Right lobe of liver (tissue), 6 donors: ENCODE measurements around the gene RCBTB2. TPM values are rescaled to one million over a fixed set of nuclear protein-coding genes. Genes with fewer than 3 reads are reported as not detected.
A peak's percentile ranks its signal among the peaks of the same experiment; 100 is the strongest.

ENCODE experiments used
- ATAC-seq, 4 donors: fragments of 200-7000 bp; cut with Tn5 transposase; one replicate each; pipeline ENCODE4 v1.9.1; 2020; ENCODE audit warnings: mild to moderate bottlenecking in 4 of 4, moderate library complexity in 4 of 4
- DNase-seq, 3 donors: peaks; one replicate each; pipeline ENCODE4 v3.0.0-alpha.2; 2020
- H3K27ac ChIP-seq, 3 donors: fragments of 200-600 bp; one replicate each; pipeline ENCODE4 v1.8.0; 2022
- H3K27me3 ChIP-seq, 2 donors: fragments of 200-600 bp; one replicate each; pipeline ENCODE4 v1.8.0; 2022
- H3K36me3 ChIP-seq, 4 donors: fragments of 200-600 bp; sonication (generic) in 1 of 4; one replicate each; pipeline versions ENCODE4 v1.5.1 to v1.8.0; 2017 to 2022; ENCODE audit warnings: control low read depth in 1 of 4
- H3K4me1 ChIP-seq, 4 donors: fragments of 200-600 bp; sonication (generic) in 1 of 4; one replicate each; pipeline versions ENCODE4 v1.5.1 to v1.8.0; 2017 to 2022; ENCODE audit warnings: control low read depth in 1 of 4
- H3K4me3 ChIP-seq, 3 donors: fragments of 200-600 bp; one replicate each; pipeline ENCODE4 v1.8.0; 2022
- H3K9me3 ChIP-seq, 4 donors: fragments of 200-600 bp; sonication (generic) in 1 of 4; one replicate each; pipeline versions ENCODE4 v1.5.1 to v1.8.0; 2017 to 2022; ENCODE audit warnings: control low read depth in 1 of 4
- POLR2A ChIP-seq: fragments of 450-650 bp; IDR thresholded peaks from one replicate; pipeline ENCODE4 v1.6.1; 2017; ENCODE audit warnings: antibody characterized with exemption, mild to moderate bottlenecking
- WGBS: methylation state at CpG from one replicate; pipeline ENCODE4 v1.1.6; 2018; ENCODE audit warnings: low coverage, low lambda C conversion rate; ENCODE audit not compliant: insufficient coverage; ENCODE audit errors: missing lambda C conversion rate; 5-methylcytosine and 5-hydroxymethylcytosine counted together
- intact Hi-C, 2 donors: fragments of 100-400 bp; cut with DNase I; formaldehyde crosslinking; loops; one replicate each; pipeline versions ENCODE4 v1.11.2 to v1.14.1; 2022
- total RNA-seq, 6 experiments: library from RNA; depleted of rRNA in 2 of 6; stranded (reverse); fragments of >200 nt in 2 of 6; fragmentation: NEBNext Ultra II Directional in 3 of 6; extraction: Animal tissue kit (Norgen Biotek cat#: 25700) in 3 of 6; gene quantifications; one replicate each; pipeline versions ENCODE4 v1.1.0 to v1.2.4, GENCODE V29; 2016 to 2023
- TF ChIP-seq, protein P1 (sequence below), 4 donors: fragments of 200-600 bp in 3 of 4; fragments of 450-650 bp in 1 of 4; IDR thresholded peaks; one replicate each; pipeline versions ENCODE4 v1.5.1 to v1.8.0; 2016 to 2022; ENCODE audit warnings: antibody characterized with exemption in 4 of 4, mild to moderate bottlenecking in 2 of 4
- donor health status: DM: no; HTN: yes; CAD: no.
- donor health status: DM: no; HTN: no; CAD: no.
- donor health status: DM: no; HTN: no; CAD: no.
- donor health status: DM: no; HTN: yes; CAD: no.
- donor health status: DM: no; HTN: yes; CAD: no.

RCBTB2 gene
- total RNA-seq, 6 experiments from 2014 or later: 2.6 to 7.5 (median 4.8) TPM

DNA sequence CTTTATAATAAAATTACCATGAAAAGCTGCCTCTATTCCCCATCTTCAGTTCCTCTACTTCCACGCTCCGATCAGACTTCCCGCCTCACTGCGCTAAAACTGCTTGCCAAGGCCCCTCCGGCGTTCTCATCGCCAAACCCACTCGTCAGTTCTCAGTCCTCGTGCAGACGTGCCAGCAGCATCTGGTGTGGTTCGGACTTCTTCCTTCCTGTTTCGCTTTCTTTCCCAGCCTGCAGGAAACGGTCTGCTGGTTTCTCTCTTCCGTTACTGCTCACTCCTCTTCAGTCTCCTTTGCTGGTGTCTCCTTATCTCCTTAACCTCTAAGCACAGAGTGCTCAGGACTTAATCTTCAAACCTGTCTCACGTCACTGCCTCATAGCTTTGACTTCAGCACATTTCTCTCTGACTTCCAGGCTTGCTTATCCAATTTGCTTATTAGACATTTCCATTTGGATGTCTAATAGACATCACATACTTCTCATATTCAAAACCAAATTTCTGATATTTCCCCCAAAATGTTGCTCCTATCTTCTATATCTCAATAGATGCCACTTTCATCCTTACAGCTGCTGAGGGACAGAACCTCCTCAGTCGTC lies 40.3 kb downstream of the RCBTB2 start:
- Histone ChIP-seq H3K27ac (peak overlapping the region; percentile 23 to 64 (median 56)), H3K4me1 (peaks cover 0 to 12% (median 4%) of the 10 kb centered on the region in 4 donors), H3K36me3 (no peaks in the 10 kb centered on the region), H3K4me3 (peak overlapping the region in 2 of 3 donors; percentile 12 to 22), H3K9me3 (no peaks in the 10 kb centered on the region), H3K27me3 (no peaks in the 10 kb centered on the region)
- 41% methylated on average over 16 of the region's 16 CpGs for WGBS
- TF ChIP-seq, protein P1, sequence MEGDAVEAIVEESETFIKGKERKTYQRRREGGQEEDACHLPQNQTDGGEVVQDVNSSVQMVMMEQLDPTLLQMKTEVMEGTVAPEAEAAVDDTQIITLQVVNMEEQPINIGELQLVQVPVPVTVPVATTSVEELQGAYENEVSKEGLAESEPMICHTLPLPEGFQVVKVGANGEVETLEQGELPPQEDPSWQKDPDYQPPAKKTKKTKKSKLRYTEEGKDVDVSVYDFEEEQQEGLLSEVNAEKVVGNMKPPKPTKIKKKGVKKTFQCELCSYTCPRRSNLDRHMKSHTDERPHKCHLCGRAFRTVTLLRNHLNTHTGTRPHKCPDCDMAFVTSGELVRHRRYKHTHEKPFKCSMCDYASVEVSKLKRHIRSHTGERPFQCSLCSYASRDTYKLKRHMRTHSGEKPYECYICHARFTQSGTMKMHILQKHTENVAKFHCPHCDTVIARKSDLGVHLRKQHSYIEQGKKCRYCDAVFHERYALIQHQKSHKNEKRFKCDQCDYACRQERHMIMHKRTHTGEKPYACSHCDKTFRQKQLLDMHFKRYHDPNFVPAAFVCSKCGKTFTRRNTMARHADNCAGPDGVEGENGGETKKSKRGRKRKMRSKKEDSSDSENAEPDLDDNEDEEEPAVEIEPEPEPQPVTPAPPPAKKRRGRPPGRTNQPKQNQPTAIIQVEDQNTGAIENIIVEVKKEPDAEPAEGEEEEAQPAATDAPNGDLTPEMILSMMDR (IDR thresholded peaks at IDR 0.05): no peak
- peak; percentile 21 for TF ChIP-seq POLR2A
- intact Hi-C loops: no loop called here
- ATAC-seq (peak; percentile 79 to 86 (median 82)), DNase-seq (peak; percentile 71 to 83 (median 78))

DNA sequence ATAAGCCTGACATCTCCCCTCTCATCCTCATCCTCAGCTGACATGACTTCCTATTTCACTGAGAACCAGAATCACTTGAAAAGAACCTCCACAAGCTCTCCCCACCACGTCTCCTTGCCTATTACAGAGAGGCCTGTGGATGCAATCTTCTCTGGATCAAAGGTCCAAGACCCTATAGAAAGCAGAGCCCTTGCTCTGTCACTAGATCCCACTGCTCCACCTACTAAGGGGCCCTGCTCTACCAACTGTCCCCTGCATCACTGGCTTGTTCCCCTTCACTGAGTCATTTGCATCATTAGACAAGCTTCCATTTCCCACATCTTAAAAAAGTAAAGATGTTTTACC lies 40.8 kb downstream of the RCBTB2 start:
- peak overlapping the region; percentile 23 to 64 (median 56) for H3K27ac ChIP-seq
- H3K9me3 ChIP-seq: no peaks in the 10 kb centered on the region
- H3K27me3 ChIP-seq: no peaks in the 10 kb centered on the region
- peak; percentile 10 to 23 (median 16) for ATAC-seq
- TF ChIP-seq POLR2A: no peak
- TF ChIP-seq, protein P1 (IDR thresholded peaks at IDR 0.05): no peak
- H3K4me3 ChIP-seq: peak overlapping the region in 2 of 3 donors; percentile 12 to 22
- peaks cover 0 to 12% (median 4%) of the 10 kb centered on the region in 4 donors for H3K4me1 ChIP-seq
- H3K36me3 ChIP-seq: no peaks in the 10 kb centered on the region
- WGBS: 54% methylated on average over 1 of the region's 1 CpG
- DNase-seq: no peak
- intact Hi-C loops: no loop called here

DNA sequence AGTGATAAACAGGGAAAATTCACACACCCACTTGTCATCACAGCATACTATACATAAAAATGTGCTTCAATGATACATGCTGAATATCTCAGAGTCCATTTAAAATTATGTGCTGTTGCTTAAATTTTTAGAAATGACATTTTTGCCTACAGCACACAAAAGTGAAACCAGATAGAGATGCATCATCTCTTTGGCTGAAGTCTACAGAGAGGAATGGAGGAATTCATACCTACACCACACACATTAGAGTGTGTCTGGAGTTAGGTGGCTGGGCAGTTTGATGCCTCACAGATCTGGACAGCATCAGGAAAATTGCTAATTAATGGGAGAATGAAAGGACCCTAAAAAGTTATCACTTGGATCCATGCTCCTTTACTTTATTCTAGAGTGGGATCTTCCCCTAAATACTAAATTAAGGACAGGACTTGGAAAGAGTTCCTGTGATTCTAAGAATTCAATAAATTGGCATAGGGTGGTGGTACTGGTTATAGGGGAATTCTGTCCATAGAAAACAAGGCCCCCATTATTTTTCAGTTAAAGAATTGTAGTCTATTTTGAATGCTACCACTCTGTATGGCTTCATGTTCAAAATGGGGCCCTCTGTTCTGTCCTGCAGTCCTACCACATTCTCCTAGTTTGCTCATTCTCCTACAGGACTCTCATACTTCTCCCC lies 41.3 kb downstream of the RCBTB2 start:
- no peaks in the 10 kb centered on the region for H3K9me3 ChIP-seq
- TF ChIP-seq, protein P1 (IDR thresholded peaks at IDR 0.05): no peak
- TF ChIP-seq POLR2A: no peak
- DNase-seq (no peak), ATAC-seq (no peak)
- H3K36me3 ChIP-seq: no peaks in the 10 kb centered on the region
- intact Hi-C loops: no loop called here
- H3K4me3 ChIP-seq: peak overlapping the region in 2 of 3 donors; percentile 12 to 22
- H3K27ac ChIP-seq: peak overlapping the region; percentile 23 to 64 (median 56)
- H3K4me1 ChIP-seq: peaks cover 0 to 12% (median 4%) of the 10 kb centered on the region in 4 donors
- no peaks in the 10 kb centered on the region for H3K27me3 ChIP-seq

DNA sequence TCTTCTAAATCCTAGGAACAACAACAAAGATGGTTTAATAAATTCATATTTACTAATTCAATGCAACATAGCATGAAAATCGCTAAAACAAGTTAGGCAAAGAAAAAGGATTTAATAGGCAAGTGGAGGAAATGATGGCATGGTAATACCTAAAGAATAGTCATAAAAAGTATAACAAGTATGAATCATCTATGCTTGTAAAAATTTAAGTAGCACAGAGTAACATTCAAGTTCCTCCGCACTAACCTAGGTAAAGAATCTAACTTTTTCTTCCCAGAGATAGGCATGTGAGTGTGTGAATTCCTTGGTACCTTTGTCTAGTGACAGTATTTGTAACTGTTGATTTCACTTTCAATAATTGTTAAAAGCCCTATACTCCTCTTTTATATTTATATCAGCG lies 42.6 kb downstream of the RCBTB2 start:
- Histone ChIP-seq H3K4me1 (peaks cover 0 to 12% (median 4%) of the 10 kb centered on the region in 4 donors), H3K27me3 (no peaks in the 10 kb centered on the region), H3K36me3 (no peaks in the 10 kb centered on the region), H3K9me3 (no peaks in the 10 kb centered on the region), H3K4me3 (no peak overlapping the region), H3K27ac (peak overlapping the region in 1 of 3 donors; percentile 64)
- WGBS: 91% methylated on average over 3 of the region's 3 CpGs
- intact Hi-C loops: no loop called here
- no peak for TF ChIP-seq POLR2A
- TF ChIP-seq, protein P1 (IDR thresholded peaks at IDR 0.05): no peak
- ATAC-seq (no peak), DNase-seq (no peak)
